Activated naive CD8-positive, alpha-beta T cell (primary cell): Measurements from ENCODE around the gene KHK.

Source experiments
- H3K27ac Mint-ChIP-seq: one replicate; pipeline ENCODE4 v1.8.0; 2021; ENCODE audit warnings: mixed read lengths
- H3K27me3 Mint-ChIP-seq: one replicate; pipeline ENCODE4 v1.8.0; 2021; ENCODE audit warnings: mixed read lengths
- H3K36me3 Mint-ChIP-seq: one replicate; pipeline ENCODE4 v1.8.0; 2021; ENCODE audit warnings: mixed read lengths
- H3K4me1 Mint-ChIP-seq: one replicate; pipeline ENCODE4 v1.8.0; 2021; ENCODE audit warnings: low read depth, mixed read lengths
- H3K4me3 Mint-ChIP-seq: one replicate; pipeline ENCODE4 v1.8.0; 2021; ENCODE audit warnings: mild to moderate bottlenecking, mixed read lengths
- H3K9me3 Mint-ChIP-seq: one replicate; pipeline ENCODE4 v1.8.0; 2021; ENCODE audit warnings: low read depth, mixed read lengths

The KHK gene

GRCh38 chr2:27051902-27052645, 34.5 kb upstream of the KHK start:
- H3K4me1 Mint-ChIP-seq = peaks cover 16% of the 10 kb centered on the region
- H3K36me3 Mint-ChIP-seq = no peaks in the 10 kb centered on the region
- H3K27ac Mint-ChIP-seq = peak overlapping the region; percentile 74
- H3K4me3 Mint-ChIP-seq = peak overlapping the region; percentile 87
- no peaks in the 10 kb centered on the region for H3K27me3 Mint-ChIP-seq
- H3K9me3 Mint-ChIP-seq = no peaks in the 10 kb centered on the region

DNA sequence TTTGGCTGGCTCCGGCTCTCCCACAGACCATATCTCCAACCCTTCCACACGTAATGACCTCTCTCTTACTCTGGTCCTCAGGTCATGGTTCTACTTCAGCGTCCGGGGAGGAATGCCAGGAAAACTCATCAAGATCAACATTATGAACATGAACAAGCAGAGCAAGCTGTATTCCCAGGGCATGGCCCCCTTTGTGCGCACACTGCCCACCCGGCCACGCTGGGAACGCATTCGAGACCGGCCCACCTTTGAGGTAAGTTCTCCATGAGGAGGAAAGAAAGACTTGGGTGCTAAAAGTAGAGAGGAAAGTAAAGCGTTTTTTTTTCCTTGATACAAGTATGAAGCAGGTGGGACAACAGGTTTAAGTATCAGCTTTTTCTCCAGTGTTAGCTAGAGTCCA, 33.3 kb upstream of the KHK start:
- peaks cover 16% of the 10 kb centered on the region for H3K4me1 Mint-ChIP-seq
- H3K36me3 Mint-ChIP-seq = no peaks in the 10 kb centered on the region

GRCh38 chr2:27053776-27054175, 32.8 kb upstream of the KHK start:
- no peaks in the 10 kb centered on the region for H3K36me3 Mint-ChIP-seq
- H3K27ac Mint-ChIP-seq = no peak overlapping the region
- H3K4me1 Mint-ChIP-seq = peaks cover 16% of the 10 kb centered on the region
- no peaks in the 10 kb centered on the region for H3K9me3 Mint-ChIP-seq
- peak overlapping the region; percentile 12 for H3K4me3 Mint-ChIP-seq
- no peaks in the 10 kb centered on the region for H3K27me3 Mint-ChIP-seq

More for the DNA sequence above, 33.3 kb upstream of the KHK start:
- Mint-ChIP-seq H3K9me3 (no peaks in the 10 kb centered on the region), H3K27ac (no peak overlapping the region), H3K4me3 (peak overlapping the region; percentile 87), H3K27me3 (no peaks in the 10 kb centered on the region)

GRCh38 chr2:27054721-27055120, 31.9 kb upstream of the KHK start:
- no peak overlapping the region for H3K27ac Mint-ChIP-seq
- H3K9me3 Mint-ChIP-seq = no peaks in the 10 kb centered on the region
- H3K36me3 Mint-ChIP-seq = no peaks in the 10 kb centered on the region
- no peak overlapping the region for H3K4me3 Mint-ChIP-seq
- no peaks in the 10 kb centered on the region for H3K27me3 Mint-ChIP-seq
- H3K4me1 Mint-ChIP-seq = peaks cover 13% of the 10 kb centered on the region

GRCh38 chr2:27057184-27057583, 29.4 kb upstream of the KHK start:
- Mint-ChIP-seq H3K9me3 (no peaks in the 10 kb centered on the region), H3K4me3 (no peak overlapping the region), H3K36me3 (no peaks in the 10 kb centered on the region), H3K4me1 (peaks cover 4% of the 10 kb centered on the region), H3K27ac (no peak overlapping the region), H3K27me3 (no peaks in the 10 kb centered on the region)

- no peaks in the 10 kb centered on the region for H3K9me3 Mint-ChIP-seq
- no peaks in the 10 kb centered on the region for H3K27me3 Mint-ChIP-seq
- H3K27ac Mint-ChIP-seq = peak overlapping the region; percentile 10
- H3K4me1 Mint-ChIP-seq = peaks cover 3% of the 10 kb centered on the region
- peaks cover 3% of the 10 kb centered on the region for H3K36me3 Mint-ChIP-seq
- no peak overlapping the region for H3K4me3 Mint-ChIP-seq
Observed at GRCh38 chr2:27058210-27058609, 28.4 kb upstream of the KHK start.

DNA sequence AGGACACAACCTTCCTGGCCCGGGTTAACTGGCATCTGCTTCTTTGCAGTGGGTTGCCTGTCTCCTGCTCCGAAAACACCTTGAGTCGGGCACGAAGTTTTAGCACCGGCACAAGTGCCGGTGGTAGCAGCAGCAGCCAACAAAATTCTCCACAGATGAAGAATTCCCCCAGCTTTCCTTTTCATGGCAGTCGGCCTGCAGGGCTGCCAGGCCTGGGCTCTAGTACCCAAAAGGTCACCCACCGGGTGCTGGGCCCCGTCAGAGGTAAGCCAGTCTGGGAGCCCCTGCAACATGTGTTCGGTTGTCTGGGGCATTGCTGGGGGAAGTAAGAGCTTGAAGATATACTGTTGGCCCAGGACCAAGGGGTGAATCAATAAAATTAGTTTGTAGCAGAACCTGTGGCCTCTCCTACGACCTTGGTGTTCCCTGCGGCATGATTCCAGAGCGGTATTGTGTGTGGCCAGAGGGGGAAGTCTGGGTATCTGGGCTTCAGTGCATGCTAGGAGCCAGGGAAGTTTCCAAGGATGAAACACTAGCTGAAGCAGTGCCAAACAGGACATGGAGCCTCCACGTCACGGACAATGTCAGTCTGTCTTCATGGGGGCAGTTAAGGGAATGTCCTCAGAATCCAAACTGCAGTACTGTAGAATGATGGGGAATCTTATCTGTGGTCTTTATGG, 27.3 kb upstream of the KHK start:
- peaks cover 5% of the 10 kb centered on the region for H3K4me1 Mint-ChIP-seq
- peaks cover 3% of the 10 kb centered on the region for H3K36me3 Mint-ChIP-seq
- no peaks in the 10 kb centered on the region for H3K9me3 Mint-ChIP-seq
- H3K27ac Mint-ChIP-seq = no peak overlapping the region
- H3K4me3 Mint-ChIP-seq = no peak overlapping the region
- no peaks in the 10 kb centered on the region for H3K27me3 Mint-ChIP-seq

GRCh38 chr2:27060323-27060722, 26.2 kb upstream of the KHK start:
- Mint-ChIP-seq H3K4me3 (no peak overlapping the region), H3K4me1 (peaks cover 5% of the 10 kb centered on the region), H3K9me3 (no peaks in the 10 kb centered on the region), H3K27me3 (no peaks in the 10 kb centered on the region), H3K36me3 (peaks cover 3% of the 10 kb centered on the region), H3K27ac (no peak overlapping the region)

DNA sequence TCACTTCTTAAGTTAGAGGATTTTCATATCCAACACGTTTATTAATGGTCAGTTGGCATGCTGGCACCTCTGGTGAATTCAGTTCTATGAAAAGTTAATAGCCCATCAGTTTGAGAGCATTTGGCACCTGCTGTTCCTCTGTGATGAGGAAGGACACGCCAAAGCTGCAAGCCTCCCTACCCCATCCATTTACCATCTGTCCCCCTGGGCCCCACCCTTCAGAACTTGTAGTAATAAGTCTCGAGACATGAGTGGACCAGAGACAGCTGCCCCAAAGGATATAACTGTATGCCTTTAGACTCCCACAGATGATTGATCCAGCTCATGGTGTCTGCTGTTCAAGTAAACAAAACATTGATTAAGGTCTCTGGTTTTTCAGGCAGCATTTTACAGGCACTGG, 21.4 kb upstream of the KHK start:
- Mint-ChIP-seq H3K4me3 (no peak overlapping the region), H3K9me3 (no peaks in the 10 kb centered on the region), H3K27ac (no peak overlapping the region), H3K4me1 (peaks cover 33% of the 10 kb centered on the region), H3K27me3 (no peaks in the 10 kb centered on the region), H3K36me3 (peaks cover 8% of the 10 kb centered on the region)

GRCh38 chr2:27067385-27067784, 19.2 kb upstream of the KHK start:
- H3K27me3 Mint-ChIP-seq = no peaks in the 10 kb centered on the region
- H3K9me3 Mint-ChIP-seq = no peaks in the 10 kb centered on the region
- peak overlapping the region; percentile 50 for H3K27ac Mint-ChIP-seq
- H3K36me3 Mint-ChIP-seq = peaks cover 8% of the 10 kb centered on the region
- H3K4me3 Mint-ChIP-seq = no peak overlapping the region
- peaks cover 44% of the 10 kb centered on the region for H3K4me1 Mint-ChIP-seq

- peak overlapping the region; percentile 98 for H3K4me3 Mint-ChIP-seq
- H3K36me3 Mint-ChIP-seq = peaks cover 5% of the 10 kb centered on the region
- H3K27me3 Mint-ChIP-seq = no peaks in the 10 kb centered on the region
- peaks cover 51% of the 10 kb centered on the region for H3K4me1 Mint-ChIP-seq
- no peaks in the 10 kb centered on the region for H3K9me3 Mint-ChIP-seq
- H3K27ac Mint-ChIP-seq = peak overlapping the region; percentile 83
Observed at GRCh38 chr2:27069436-27069835, 17.1 kb upstream of the KHK start.

DNA sequence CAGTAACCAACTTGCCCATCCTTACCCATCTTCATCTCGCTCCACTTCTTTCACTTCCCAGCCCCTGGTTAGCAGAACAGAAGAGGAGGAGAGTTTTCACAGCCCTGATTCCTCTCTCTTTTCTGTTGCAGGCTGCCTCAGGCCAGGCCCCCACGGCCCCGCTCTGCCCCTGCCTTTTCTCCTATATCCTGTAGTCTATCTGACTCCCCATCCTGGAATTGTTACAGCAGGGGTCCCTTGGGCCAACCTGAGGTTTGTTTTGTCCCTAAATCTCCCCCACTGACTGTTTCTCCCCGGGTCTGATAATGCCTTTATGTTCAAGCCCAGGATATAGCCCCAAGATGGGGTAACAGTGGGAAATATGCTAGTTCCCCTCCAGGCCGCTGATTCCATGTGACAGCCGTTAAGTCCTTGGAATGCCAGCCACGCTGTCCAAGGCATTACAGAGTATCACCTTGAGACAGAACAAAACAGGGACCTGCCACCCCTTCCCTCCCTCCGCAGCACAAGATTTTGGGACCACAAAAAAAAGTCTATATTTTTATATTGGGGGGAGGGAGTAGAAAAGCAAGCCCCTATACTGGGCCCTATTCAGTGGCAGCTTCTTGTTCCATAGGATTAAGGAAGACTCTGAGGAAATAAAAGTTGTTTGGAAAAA, 16.5 kb upstream of the KHK start:
- peaks cover 57% of the 10 kb centered on the region for H3K4me1 Mint-ChIP-seq
- peak overlapping the region; percentile 98 for H3K4me3 Mint-ChIP-seq
- H3K36me3 Mint-ChIP-seq = peaks cover 5% of the 10 kb centered on the region
- no peaks in the 10 kb centered on the region for H3K27me3 Mint-ChIP-seq
- H3K9me3 Mint-ChIP-seq = no peaks in the 10 kb centered on the region
- H3K27ac Mint-ChIP-seq = peak overlapping the region; percentile 95

DNA sequence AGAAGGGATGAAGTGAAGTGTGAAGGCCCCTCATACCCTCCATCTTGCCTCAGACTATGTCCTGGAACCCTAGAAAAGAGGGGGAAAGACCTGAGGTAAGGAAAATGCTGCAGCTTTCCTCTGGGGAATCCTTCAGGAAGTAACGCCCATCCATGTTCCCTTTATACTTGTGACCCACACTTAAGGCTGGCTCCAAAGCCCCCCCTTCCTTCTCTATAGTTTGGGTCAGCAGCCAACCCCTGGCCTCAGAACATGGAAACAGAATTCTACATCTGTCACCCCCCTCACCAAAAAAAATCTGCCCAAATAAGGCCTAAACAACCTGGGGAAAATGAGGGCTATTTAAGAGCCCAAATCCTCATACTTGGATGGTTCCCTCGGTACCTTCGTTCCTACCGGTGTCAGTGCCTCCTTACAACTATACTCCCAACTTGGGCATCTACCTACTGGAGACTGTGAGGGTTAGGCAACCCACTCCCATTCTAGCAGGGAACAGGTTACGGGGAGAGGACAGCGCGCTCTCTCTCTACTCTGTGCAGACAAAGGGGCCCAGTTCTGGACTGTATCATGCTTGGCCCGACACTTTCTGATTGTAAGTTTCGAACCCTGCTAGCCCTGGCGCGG, 15.8 kb upstream of the KHK start:
- H3K4me1 Mint-ChIP-seq = peaks cover 59% of the 10 kb centered on the region
- peak overlapping the region; percentile 98 for H3K4me3 Mint-ChIP-seq
- H3K27ac Mint-ChIP-seq = peak overlapping the region; percentile 95
- H3K27me3 Mint-ChIP-seq = no peaks in the 10 kb centered on the region
- peaks cover 5% of the 10 kb centered on the region for H3K36me3 Mint-ChIP-seq
- H3K9me3 Mint-ChIP-seq = no peaks in the 10 kb centered on the region

GRCh38 chr2:27071277-27071989, 15.1 kb upstream of the KHK start, which contains the start of gene OST4:
Gene OST4 (minus strand): TSS chr2:27071654.
- Mint-ChIP-seq H3K9me3 (no peaks in the 10 kb centered on the region), H3K36me3 (peaks cover 5% of the 10 kb centered on the region), H3K4me1 (peaks cover 61% of the 10 kb centered on the region), H3K4me3 (peak within 1 kb of the TSS; percentile 98), H3K27ac (peak within 1 kb of the TSS; percentile 95), H3K27me3 (no peaks in the 10 kb centered on the region)
